NCI-H774 (cell line): ENCODE measurements around the gene TAF6.

Experiments used
- DNase-seq: peaks from one replicate; lab custom pipeline; 2025; lab: John Stamatoyannopoulos, UW

TAF6 gene

GRCh38 chr7:100120733-100121036 lies 1.5 kb upstream of the TAF6 start:
- DNase-seq: no peak

- no peak for DNase-seq
Measured at GRCh38 chr7:100119970-100120732, 993 bp upstream of the TAF6 start.

- DNase-seq: no peak
Measured at GRCh38 chr7:100118388-100119071, 628 bp downstream of the TAF6 start.

- DNase-seq: no peak
Measured at GRCh38 chr7:100115026-100115425, 4.1 kb downstream of the TAF6 start.

GRCh38 chr7:100111914-100112313 lies 7.2 kb downstream of the TAF6 start:
- no peak for DNase-seq

- no peak for DNase-seq
Measured at GRCh38 chr7:100111156-100111555, 8.0 kb downstream of the TAF6 start.

- no peak for DNase-seq
Measured at GRCh38 chr7:100109521-100110163, 9.5 kb downstream of the TAF6 start.

GRCh38 chr7:100107890-100108289 lies 11.3 kb downstream of the TAF6 start:
- DNase-seq: no peak

GRCh38 chr7:100107125-100107737 lies 11.9 kb downstream of the TAF6 start:
- no peak for DNase-seq

- no peak for DNase-seq
Measured at GRCh38 chr7:100106633-100107032, 12.5 kb downstream of the TAF6 start.

- DNase-seq: no peak
Measured at GRCh38 chr7:100105534-100105933, 13.6 kb downstream of the TAF6 start.

- DNase-seq: no peak
Measured at GRCh38 chr7:100102950-100103840, 16.0 kb downstream of the TAF6 start.

GRCh38 chr7:100101016-100101862 lies 17.9 kb downstream of the TAF6 start, which contains the start of the genes AP4M1 and MCM7:
Gene AP4M1 (plus strand): TSS chr7:100101643. CDS start chr7:100101715, 72 bp downstream.
Gene MCM7 (minus strand): TSS chr7:100101397. CDS start chr7:100101294, 103 bp downstream.
- peak; percentile 99 for DNase-seq

GRCh38 chr7:100100420-100101015 lies 18.6 kb downstream of the TAF6 start:
- DNase-seq: peak; percentile 95

GRCh38 chr7:100099452-100099851 lies 19.7 kb downstream of the TAF6 start:
- no peak for DNase-seq

GRCh38 chr7:100098913-100099312 lies 20.2 kb downstream of the TAF6 start:
- no peak for DNase-seq

GRCh38 chr7:100095704-100096103 lies 23.5 kb downstream of the TAF6 start:
- no peak for DNase-seq

- no peak for DNase-seq
Measured at GRCh38 chr7:100095289-100095688, 23.9 kb downstream of the TAF6 start.

- DNase-seq: no peak
Measured at GRCh38 chr7:100093925-100094486, 25.2 kb downstream of the TAF6 start.

- no peak for DNase-seq
Measured at GRCh38 chr7:100093498-100093897, 25.7 kb downstream of the TAF6 start.
